Hepatocyte (in vitro differentiated cells): ENCODE data around the gene TPH1.

Experiments used
- EZH2 ChIP-seq: fragments of 200-600 bp; sonication (generic); IDR thresholded peaks from 2 replicates; pipeline ENCODE4 v1.6.1; 2016; ENCODE audit warnings: antibody characterized with exemption, mild to moderate bottlenecking, borderline replicate concordance
- EZH2phosphoT487 ChIP-seq: fragments of 200-600 bp; sonication (generic); IDR thresholded peaks from one replicate; pipeline ENCODE4 v1.6.1; 2018; ENCODE audit warnings: antibody characterized with exemption, mild to moderate bottlenecking, low read depth, moderate library complexity; ENCODE audit not compliant: unreplicated experiment, severe bottlenecking
- TF ChIP-seq, protein P1 (sequence below): fragments of 200-600 bp; sonication (generic); IDR thresholded peaks from 2 replicates; pipeline ENCODE4 v1.5.1; 2016; ENCODE audit warnings: antibody characterized with exemption, mild to moderate bottlenecking; ENCODE audit not compliant: poor library complexity

DNA sequence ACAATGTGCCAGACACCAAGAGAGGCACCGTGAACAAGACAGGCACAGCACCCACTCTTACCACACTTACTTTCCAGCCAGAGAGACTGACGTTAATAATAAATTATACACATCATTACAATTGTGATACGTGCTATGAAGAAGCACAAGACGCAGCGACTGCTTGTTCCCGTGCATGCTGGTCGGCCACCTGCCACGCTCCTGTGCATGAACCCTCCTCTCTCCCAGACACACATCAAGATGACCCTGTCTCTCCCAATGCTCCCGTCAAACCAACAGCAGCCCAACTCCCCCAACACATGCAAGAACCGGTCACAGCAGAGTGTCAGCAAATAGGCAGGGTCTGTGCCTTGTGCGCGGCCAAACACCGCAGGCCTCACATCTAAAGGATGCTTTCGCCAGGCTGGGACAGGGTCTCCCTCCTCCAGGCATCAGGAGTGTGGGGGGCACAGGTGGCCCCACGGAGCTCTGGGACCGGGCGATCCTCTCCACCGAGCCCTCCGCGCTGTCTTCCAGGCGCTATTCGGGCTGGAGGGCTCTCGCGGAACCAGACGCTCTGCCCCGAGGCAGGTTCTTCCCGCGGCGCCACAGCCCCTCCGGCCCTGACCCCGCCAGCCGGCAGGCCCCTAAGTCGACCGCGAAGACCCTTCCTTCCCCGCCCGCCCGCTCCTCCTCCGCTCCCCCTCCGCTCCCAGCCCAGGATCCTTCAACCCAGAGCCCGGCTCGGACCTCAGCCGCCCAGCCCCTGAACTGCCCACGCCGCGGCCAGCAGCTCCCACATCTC is 33.8 kb downstream of the TPH1 start:
- TF ChIP-seq, protein P1, sequence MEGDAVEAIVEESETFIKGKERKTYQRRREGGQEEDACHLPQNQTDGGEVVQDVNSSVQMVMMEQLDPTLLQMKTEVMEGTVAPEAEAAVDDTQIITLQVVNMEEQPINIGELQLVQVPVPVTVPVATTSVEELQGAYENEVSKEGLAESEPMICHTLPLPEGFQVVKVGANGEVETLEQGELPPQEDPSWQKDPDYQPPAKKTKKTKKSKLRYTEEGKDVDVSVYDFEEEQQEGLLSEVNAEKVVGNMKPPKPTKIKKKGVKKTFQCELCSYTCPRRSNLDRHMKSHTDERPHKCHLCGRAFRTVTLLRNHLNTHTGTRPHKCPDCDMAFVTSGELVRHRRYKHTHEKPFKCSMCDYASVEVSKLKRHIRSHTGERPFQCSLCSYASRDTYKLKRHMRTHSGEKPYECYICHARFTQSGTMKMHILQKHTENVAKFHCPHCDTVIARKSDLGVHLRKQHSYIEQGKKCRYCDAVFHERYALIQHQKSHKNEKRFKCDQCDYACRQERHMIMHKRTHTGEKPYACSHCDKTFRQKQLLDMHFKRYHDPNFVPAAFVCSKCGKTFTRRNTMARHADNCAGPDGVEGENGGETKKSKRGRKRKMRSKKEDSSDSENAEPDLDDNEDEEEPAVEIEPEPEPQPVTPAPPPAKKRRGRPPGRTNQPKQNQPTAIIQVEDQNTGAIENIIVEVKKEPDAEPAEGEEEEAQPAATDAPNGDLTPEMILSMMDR, result no peak
- TF ChIP-seq EZH2, result no peak
- no peak for TF ChIP-seq EZH2phosphoT487
